Lower leg skin (tissue), 4 donors: ENCODE measurements around the gene SLC49A3. TPM values are rescaled to one million over a fixed set of nuclear protein-coding genes. Genes with fewer than 3 reads are reported as not detected.

ENCODE experiments used
- DNase-seq, 2 donors: peaks; one replicate each; pipeline ENCODE4 v3.0.0-alpha.2; 2019; ENCODE audit warnings: low spot score in 2 of 2
- H3K4me3 ChIP-seq: fragments of 200-600 bp; sonication (generic); 2 replicates; pipeline ENCODE4 v1.5.1; 2017; ENCODE audit warnings: mild to moderate bottlenecking, low read depth; ENCODE audit not compliant: poor library complexity, severe bottlenecking
- CTCF ChIP-seq, 3 donors: fragments of 450-650 bp; IDR thresholded peaks; one replicate each; pipeline ENCODE4 v1.5.1; 2016; ENCODE audit warnings: antibody characterized with exemption in 3 of 3, mild to moderate bottlenecking in 3 of 3, moderate library complexity in 2 of 3
- POLR2A ChIP-seq, 2 donors: fragments of 450-650 bp; IDR thresholded peaks; one replicate each; pipeline ENCODE4 v1.6.1; 2016 to 2017; ENCODE audit warnings: antibody characterized with exemption in 2 of 2, mild to moderate bottlenecking in 1 of 2, moderate library complexity in 1 of 2
- WGBS, 2 donors: methylation state at CpG; one replicate each; pipeline ENCODE4 v1.1.5; 2018; 5-methylcytosine and 5-hydroxymethylcytosine counted together
- intact Hi-C: fragments of 100-400 bp; cut with DNase I; formaldehyde crosslinking; loops from one replicate; pipeline ENCODE4 v1.15.0; 2023; ENCODE audit warnings: low total_unique reads
- total RNA-seq, 4 donors: library from RNA; depleted of rRNA; stranded (reverse); fragments of >200 nt; gene quantifications; one replicate each; pipeline ENCODE4 v1.1.0, GENCODE V29; 2016

The SLC49A3 gene
- total RNA-seq, 4 donors from 2014 or later: 16.8 to 33.8 (median 22.7) TPM

GRCh38 chr4:663438-664428 is 25.2 kb downstream of the SLC49A3 start:
- WGBS, 2 donors: 1 to 5% methylated on average over 63 to 71 of the region's 80 CpGs
- intact Hi-C loops: no loop called here
- DNase-seq: no peak
- peak overlapping the region; percentile 13 for H3K4me3 ChIP-seq
- TF ChIP-seq CTCF (IDR thresholded peaks at IDR 0.05) (no peak), POLR2A (IDR thresholded peaks at IDR 0.05) (no peak)

- no peak for DNase-seq
- intact Hi-C loops: no loop called here
- no peak overlapping the region for H3K4me3 ChIP-seq
- 29 to 46% methylated on average over 17 of the region's 20 CpGs for WGBS, 2 donors
- TF ChIP-seq POLR2A (IDR thresholded peaks at IDR 0.05): no peak
- TF ChIP-seq CTCF (IDR thresholded peaks at IDR 0.05): no peak
Observed at GRCh38 chr4:663046-663437, 25.9 kb downstream of the SLC49A3 start.

- TF ChIP-seq CTCF (IDR thresholded peaks at IDR 0.05): no peak
- no peak for TF ChIP-seq POLR2A (IDR thresholded peaks at IDR 0.05)
- WGBS, 2 donors: 94 to 97% methylated on average over 38 to 41 of the region's 42 CpGs
- DNase-seq: no peak
- intact Hi-C loops: no loop called here
- no peak overlapping the region for H3K4me3 ChIP-seq
Observed at GRCh38 chr4:661881-662761, 26.8 kb downstream of the SLC49A3 start.

GRCh38 chr4:661231-661630 is 27.7 kb downstream of the SLC49A3 start:
- 83 to 94% methylated on average over 3 of the region's 3 CpGs for WGBS, 2 donors
- intact Hi-C loops: no loop called here
- no peak for DNase-seq

DNA sequence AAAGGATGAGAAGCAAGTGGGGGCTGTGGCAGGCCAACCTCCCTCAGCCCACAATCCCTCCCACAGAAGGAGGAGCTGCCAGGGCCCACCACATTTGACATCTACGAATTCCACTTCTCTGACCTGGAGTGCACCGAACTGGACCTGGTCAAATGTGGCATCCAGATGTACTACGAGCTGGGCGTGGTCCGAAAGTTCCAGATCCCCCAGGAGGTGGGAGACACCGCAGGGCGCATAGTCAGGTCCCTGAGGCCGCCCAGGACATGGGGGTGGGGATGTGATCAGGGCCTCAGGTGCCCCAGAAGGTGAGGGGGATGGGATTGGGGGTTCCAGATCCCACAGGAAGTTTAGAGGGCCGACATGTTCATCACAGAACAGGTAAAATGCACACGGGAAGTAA is 28.6 kb downstream of the SLC49A3 start:
- 88 to 91% methylated on average over 10 of the region's 10 CpGs for WGBS, 2 donors
- no peak for DNase-seq
- no peak overlapping the region for H3K4me3 ChIP-seq
- intact Hi-C loops: no loop called here
- TF ChIP-seq POLR2A (IDR thresholded peaks at IDR 0.05): no peak
- no peak for TF ChIP-seq CTCF (IDR thresholded peaks at IDR 0.05)

More at GRCh38 chr4:661231-661630, 27.7 kb downstream of the SLC49A3 start:
- TF ChIP-seq POLR2A (IDR thresholded peaks at IDR 0.05) (no peak), CTCF (IDR thresholded peaks at IDR 0.05) (no peak)
- no peak overlapping the region for H3K4me3 ChIP-seq
